Kasumi-1 (cell line): Measurements from ENCODE around the gene CCDC187.
A peak's percentile ranks its signal among the peaks of the same experiment; 100 is the strongest.
"Not testable (repeated sequence)": the region's sequence is repeated elsewhere in the genome, so short reads cannot be mapped to it uniquely, and the experiment has no call there.

ENCODE experiments used
- DNase-seq, 2 experiments: peaks; one replicate each; lab custom pipeline; 2025; lab: John Stamatoyannopoulos, UW

CCDC187 gene

DNA sequence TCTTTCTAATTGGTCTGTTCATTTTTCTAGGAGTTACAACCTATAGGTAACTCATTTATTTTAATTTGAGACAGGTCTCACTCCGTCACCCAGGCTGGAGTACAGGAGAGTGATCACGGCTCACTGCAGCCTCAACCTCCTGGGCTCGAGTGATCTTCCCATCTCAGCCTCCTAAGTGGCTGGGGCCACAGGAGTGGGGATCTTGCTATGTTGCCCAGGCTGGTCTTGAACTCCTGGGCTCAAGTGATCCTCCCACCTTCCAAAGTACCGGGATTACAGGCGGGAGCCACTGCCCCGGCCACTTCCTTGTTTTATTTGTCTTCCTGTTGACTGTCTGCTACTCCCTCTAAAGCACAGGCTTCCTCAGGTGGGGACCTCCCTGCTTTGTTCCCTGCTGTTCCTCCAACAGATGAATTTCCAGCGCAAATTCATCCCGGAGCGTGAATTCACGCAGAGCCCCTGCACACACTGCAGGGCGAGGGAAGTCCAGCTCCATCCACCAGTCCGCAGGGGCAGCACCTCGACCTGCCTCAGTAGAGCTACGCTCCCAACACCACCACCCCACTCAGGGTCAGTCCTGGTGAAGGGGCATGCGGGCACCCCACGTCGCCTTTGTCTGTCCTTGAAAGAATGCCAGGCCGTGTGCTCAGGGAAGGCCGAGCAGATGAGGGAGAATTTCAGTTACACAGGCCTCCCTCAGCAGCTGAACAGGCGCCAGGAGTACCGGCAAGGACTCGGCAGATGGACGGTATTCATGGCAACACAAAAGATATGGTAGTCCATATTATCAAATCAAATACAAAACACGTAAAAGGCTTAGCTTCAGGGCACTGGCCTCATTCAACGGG lies 64.5 kb downstream of the CCDC187 start:
- no peak for DNase-seq

GRCh38 chr9:136238342-136238732 lies 65.6 kb downstream of the CCDC187 start:
- DNase-seq: no peak

- no peak for DNase-seq
These were observed 66.2 kb downstream of the CCDC187 start for GRCh38 chr9:136237486-136238341.

GRCh38 chr9:136236471-136237410 lies 67.2 kb downstream of the CCDC187 start:
- not testable (repeated sequence) for DNase-seq

DNA sequence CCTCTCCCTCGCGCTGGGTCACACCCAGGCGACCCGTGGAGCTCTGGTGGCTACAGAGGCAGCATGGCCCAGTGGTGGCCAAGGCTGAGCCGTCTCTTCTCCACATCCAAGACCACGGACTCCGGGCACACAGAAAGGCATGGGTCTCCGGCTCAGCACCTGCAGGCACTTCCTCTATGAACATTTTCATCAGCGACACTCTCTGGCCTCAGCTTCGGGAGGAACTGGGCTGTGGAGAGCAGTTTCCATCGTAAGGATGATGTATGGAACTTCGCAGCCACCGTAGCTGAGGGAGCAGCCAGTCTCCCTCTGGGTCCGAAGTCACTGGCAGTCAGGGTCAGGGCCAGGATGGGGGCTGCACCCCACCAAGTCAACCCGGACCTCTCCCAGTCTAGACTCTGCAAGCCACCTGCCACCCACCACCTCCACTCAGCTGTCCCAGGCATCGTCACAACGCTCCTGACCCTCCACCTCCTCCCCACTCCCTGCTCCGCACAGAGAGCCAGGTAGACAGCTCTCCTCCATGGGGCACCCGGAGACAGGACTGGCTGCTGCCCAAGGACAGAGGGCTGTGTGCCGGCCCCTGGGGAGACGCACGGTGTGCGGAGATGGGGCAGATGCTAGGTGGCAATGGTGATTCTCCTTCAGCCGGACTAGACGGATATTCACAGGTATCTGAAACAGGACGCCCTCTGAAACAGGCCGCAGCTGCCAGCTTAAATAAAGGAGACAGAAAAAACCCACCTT lies 68.0 kb downstream of the CCDC187 start:
- DNase-seq: no peak

DNA sequence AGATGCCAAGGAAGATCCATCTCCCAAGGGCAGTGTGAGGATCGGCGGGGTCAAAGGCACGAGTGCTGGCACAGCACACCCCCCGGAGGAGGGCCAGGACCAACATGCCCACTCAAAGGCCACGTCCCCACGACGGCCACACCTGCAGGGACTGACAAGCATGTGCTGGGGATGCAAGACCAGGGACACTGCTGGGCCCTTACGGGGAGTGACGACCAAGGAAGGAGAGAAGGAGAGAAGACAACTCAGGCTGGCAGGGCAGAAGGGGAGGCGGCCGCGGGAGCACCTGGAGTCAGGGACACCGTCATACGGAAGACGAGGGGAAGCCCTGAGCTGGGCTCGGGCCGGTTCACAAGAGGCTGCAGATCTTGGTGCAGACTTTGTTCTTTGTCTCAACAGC lies 68.7 kb downstream of the CCDC187 start:
- no peak for DNase-seq

GRCh38 chr9:136234597-136234996 lies 69.3 kb downstream of the CCDC187 start:
- no peak for DNase-seq

- DNase-seq: no peak
These were observed 70.0 kb downstream of the CCDC187 start for GRCh38 chr9:136233868-136234267.

- no peak for DNase-seq
These were observed 70.5 kb downstream of the CCDC187 start for GRCh38 chr9:136233411-136233810.

DNA sequence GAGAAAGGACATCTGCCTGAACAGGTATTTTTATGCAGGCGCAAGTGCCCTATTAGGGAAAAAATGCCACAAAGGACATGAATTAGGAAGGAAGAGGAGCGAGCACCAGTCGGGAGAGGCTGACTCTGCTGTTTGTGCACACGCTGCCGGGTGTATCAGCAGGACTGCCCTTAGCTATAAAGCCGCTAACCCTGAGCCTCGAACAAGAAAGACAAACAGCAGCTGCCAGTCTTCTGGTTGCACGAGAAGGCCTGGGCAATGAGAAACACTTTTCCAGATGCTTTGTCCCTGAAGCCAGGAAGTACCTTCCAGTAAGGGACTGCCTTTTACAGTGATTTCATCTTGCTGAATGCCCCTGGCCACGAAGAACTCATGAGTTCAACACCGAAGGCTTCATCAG lies 70.9 kb downstream of the CCDC187 start:
- DNase-seq: peak in 1 of 2 experiments; percentile 18

- peak; percentile 91 to 93 for DNase-seq
These were observed 72.2 kb downstream of the CCDC187 start for GRCh38 chr9:136231478-136232297.

GRCh38 chr9:136230773-136231172 lies 73.1 kb downstream of the CCDC187 start:
- no peak for DNase-seq

- no peak for DNase-seq
These were observed 73.5 kb downstream of the CCDC187 start for GRCh38 chr9:136230365-136230764.

GRCh38 chr9:136229096-136230065 lies 74.5 kb downstream of the CCDC187 start:
- no peak for DNase-seq

DNA sequence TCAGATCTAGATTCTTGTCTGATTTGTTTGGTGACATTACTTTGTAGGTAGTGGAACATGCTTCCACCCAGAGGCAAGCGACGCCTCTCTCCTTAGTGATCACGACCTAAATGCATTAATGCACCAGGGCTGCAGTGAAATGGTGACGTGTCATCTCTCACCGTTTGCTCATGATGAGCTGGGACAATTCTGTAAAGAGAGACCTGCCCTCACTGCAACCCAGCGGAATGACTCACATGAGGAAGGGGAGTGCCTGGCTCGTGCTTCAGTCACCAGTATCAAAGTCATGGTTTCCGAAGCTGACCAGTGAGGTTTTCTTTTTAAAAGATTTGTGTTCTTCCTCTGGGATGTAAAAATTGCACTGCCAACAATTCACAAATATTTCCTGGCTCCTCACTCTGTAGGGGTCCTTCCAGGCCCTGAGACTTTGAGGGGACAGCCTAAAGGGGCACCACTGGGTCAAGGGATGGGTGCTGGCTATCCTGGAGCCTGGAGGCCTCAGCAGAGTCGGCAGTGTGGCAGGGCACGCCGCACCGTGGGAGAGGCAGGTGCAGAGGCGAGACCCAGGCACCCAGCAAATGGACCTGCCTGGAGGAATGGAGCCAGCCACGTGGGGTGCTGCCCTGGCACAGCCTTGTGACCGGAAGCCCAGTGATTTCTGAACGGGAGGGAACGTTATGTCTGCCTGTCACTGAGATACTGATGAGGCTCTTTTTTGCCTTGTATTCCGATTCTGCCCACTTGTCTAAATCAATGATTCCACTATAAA lies 75.6 kb downstream of the CCDC187 start:
- no peak for DNase-seq

GRCh38 chr9:136226680-136227407 lies 77.0 kb downstream of the CCDC187 start:
- DNase-seq: no peak
